HG02571 (cell line): ENCODE data around the gene KCTD19.

Experiments
- ATAC-seq: cut with Tn5 transposase; IDR thresholded peaks from one replicate; pipeline ENCODE4 v1.9.1; 2021; ENCODE audit warnings: mild to moderate bottlenecking, moderate library complexity; ENCODE audit not compliant: unreplicated experiment

KCTD19 gene

DNA sequence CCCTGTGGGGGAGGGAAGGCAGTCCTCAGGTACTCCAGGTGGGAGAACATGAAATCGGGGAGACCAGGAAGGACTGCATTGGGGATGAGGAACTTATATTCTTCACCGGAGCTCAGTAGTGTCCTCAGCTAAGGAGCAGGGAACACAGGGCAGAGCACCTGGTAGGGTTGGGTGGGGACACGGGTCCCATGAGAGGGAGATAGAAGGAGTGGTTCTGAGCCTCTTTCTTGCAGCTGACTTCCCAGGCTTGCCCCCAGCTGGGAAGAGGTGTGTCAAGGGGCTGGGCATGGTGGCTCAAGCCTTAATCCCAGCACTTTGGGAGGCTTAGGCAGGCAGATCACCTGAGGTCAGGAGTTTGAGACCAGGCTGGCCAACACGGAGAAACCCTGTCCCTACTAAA is 81.4 kb downstream of the KCTD19 start:
- ATAC-seq: no peak

DNA sequence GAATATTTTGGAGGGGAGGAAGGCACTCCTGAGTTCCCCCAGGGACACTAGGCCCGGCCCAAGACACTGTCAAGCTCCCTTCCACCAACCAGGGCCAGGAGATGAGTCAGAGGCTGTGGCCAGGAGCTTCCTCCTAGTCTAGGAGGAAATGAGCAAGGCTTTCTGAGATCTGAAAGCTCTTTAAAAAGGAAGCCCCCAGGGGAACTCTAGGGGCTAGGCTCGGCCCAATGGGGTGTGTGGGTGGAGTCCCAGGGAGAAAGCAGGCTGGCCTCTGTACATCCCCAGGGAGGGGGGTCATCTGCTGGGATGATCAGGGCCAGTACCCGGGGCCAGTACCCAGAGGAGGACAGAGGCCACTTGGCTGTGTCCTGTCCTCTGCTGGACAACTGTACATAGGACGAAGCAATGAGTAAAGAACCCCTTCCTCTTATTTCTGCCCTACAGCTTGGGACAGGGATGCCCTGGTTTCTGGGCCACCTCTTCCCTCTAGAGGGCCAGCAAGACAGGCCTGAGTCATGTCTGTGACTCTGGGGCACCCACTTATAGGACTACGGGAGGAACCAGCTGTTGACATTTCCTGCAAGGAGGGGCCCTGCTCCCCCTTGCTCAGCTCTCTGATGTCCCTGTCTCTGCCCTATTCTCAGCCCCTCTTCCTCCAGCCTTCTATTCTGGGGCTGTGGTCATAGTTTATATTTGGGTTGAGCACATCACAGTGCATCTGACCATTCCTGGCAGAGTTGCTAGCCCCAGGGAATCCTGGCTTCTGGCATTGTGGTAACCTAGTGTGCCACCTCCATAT is 82.0 kb downstream of the KCTD19 start:
- ATAC-seq: peak; percentile 38

DNA sequence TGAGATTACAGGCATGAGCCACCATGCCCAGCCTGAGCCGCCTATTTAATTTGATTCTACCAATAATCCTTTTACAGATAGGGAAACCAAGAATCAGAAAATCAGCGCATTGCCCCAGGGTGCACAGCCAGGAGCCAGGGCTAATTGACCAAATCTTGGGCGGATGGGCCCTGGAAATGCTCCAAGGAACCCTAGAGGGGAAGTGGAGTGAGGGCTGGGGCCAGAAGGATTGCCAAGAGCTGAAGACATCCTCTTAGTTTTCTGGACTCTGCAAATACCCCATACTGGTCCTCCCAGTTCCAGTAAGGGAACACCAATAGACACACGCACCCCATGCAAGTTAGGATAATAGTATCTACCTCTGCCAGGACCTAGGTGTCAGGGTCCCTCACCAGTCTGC is 83.1 kb downstream of the KCTD19 start:
- ATAC-seq: no peak

DNA sequence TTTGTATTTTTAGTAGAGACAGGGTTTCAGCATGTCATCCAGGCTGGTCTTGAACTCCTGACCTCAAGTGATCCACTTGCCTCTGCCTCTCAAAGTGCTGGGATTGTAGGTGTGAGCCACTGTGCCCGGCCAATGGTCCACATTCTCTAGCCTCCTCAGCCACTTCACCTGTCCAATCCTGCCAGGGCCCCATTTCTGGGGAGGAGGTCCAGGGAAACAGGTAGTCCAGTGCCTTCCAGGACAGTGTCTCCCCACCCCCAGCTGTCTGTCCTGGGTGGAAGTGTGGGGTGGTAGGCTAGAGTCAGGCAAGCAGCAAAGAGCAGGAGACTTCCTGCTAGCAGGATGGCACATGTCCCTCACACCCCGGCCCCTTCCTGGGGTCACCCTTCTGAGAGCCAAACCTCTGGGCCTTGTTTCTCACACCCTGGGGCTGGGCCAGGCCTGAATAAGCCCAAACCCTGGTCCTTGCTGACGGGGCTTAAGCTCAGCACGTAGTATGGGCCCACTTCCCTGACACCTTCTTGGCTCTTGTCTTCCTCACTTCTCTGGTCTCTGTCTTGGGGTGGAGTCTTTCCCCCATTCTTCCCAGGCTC is 84.3 kb downstream of the KCTD19 start:
- no peak for ATAC-seq

GRCh38 chr16:67241008-67241900 is 85.3 kb downstream of the KCTD19 start:
- ATAC-seq: no peak

DNA sequence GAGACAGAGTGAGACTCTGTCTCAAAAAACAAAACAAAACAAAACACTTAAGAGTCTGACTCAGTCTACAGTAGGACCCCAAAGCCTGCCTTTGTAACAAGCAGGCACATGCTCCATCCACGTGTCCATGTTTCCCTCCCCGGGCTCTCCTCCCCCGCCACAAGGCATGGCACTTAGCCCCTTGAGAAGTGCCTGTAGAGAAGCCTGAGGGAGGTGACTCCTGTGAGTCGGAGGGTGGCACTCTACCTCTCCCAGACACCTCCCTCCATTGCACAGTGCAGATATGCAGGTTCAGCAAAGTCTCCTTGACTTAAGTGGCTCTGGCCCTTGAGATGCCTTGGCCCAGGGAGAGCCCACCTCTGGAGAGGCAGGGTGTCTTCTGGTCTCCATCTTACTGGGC is 86.0 kb downstream of the KCTD19 start:
- ATAC-seq: no peak
